ENCODE measurements around the gene FAM177B.

DNA sequence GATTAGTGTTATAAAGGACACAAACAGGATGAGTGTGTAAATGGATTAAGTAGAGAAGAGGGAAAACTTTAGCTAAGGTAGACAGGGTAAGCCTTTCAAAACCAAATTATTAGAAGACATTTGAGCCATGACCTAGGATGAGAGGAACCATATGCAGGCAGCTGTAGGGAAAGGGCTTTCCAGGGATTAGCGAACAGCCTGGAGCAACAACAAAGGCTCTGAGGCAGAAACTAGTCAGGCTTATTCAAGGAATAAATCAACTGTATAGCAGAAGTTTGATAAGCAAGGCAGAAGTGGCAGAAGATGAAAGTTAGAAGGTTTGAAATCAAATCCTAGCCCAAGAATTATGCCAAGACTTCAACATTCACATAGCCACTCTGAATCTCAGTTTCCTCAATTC is 46.0 kb upstream of the FAM177B start:
- TF ChIP-seq, protein P1, sequence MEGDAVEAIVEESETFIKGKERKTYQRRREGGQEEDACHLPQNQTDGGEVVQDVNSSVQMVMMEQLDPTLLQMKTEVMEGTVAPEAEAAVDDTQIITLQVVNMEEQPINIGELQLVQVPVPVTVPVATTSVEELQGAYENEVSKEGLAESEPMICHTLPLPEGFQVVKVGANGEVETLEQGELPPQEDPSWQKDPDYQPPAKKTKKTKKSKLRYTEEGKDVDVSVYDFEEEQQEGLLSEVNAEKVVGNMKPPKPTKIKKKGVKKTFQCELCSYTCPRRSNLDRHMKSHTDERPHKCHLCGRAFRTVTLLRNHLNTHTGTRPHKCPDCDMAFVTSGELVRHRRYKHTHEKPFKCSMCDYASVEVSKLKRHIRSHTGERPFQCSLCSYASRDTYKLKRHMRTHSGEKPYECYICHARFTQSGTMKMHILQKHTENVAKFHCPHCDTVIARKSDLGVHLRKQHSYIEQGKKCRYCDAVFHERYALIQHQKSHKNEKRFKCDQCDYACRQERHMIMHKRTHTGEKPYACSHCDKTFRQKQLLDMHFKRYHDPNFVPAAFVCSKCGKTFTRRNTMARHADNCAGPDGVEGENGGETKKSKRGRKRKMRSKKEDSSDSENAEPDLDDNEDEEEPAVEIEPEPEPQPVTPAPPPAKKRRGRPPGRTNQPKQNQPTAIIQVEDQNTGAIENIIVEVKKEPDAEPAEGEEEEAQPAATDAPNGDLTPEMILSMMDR (conservative IDR thresholded peaks at IDR 0.05; ENCODE audit: low read length), result no peak
- no peak for TF ChIP-seq EZH2phosphoT487 (IDR thresholded peaks at IDR 0.05; ENCODE audit: borderline replicate concordance)
